B cell (primary cell): ENCODE data around the gene CD81. TPM values are rescaled to one million over a fixed set of nuclear protein-coding genes. Genes with fewer than 3 reads are reported as not detected.

ENCODE experiments used
- ATAC-seq: fragments of 200-7000 bp; cut with Tn5 transposase; one replicate; pipeline ENCODE4 v1.10.0; 2021; ENCODE audit warnings: low read depth, mild to moderate bottlenecking, moderate number of reproducible peaks, moderate library complexity
- CTCF ChIA-PET: fragments of 350-600 bp; sonication (Branson Sonifier 250); formaldehyde crosslinking; loops from one replicate; lab custom pipeline; 2021; ENCODE audit warnings: antibody characterized with exemption, inconsistent platforms; lab: Charles Lee
- POLR2A ChIA-PET: fragments of 350-600 bp; sonication (Branson Sonifier 250); formaldehyde crosslinking; loops from one replicate; lab custom pipeline; 2021; ENCODE audit warnings: antibody characterized with exemption; lab: Charles Lee
- DNase-seq: peaks from one replicate; pipeline ENCODE4 v3.0.0; 2013
- H2AFZ ChIP-seq: 2 replicates; pipeline ENCODE4 v1.6.1; 2012; ENCODE audit warnings: mild to moderate bottlenecking, low read depth, low read length; ENCODE audit not compliant: insufficient read depth, poor library complexity, severe bottlenecking
- H3K27ac ChIP-seq, 2 donors: 1 replicate in 1 of 2; 2 replicates in 1 of 2; pipeline ENCODE4 v1.5.1; 2012 to 2013; ENCODE audit warnings: low read length in 2 of 2, mild to moderate bottlenecking in 2 of 2, moderate library complexity in 1 of 2
- H3K27me3 ChIP-seq, 4 experiments: fragments of 200-600 bp in 1 of 4; sonication (generic) in 1 of 4; replicated peaks in 1 of 4; 1 replicate in 2 of 4; 2 replicates in 2 of 4; pipeline versions ENCODE4 v1.6.1 to v1.7.0; 2013 to 2016; ENCODE audit warnings: low read length in 3 of 4, mild to moderate bottlenecking in 2 of 4, mixed read lengths in 1 of 4, moderate library complexity in 1 of 4; ENCODE audit not compliant: insufficient read depth in 4 of 4, control insufficient read depth in 3 of 4; ENCODE audit errors: control extremely low read depth in 1 of 4
- H3K36me3 ChIP-seq, 2 experiments: replicated peaks in 1 of 2; 1 replicate in 1 of 2; 2 replicates in 1 of 2; pipeline versions ENCODE4 v1.6.1 to v1.7.1; 2013; ENCODE audit warnings: low read length in 1 of 2; ENCODE audit not compliant: insufficient read depth in 2 of 2, control insufficient read depth in 1 of 2; ENCODE audit errors: control extremely low read depth in 1 of 2, extremely low read depth in 1 of 2
- H3K4me1 ChIP-seq, 2 donors: fragments of 200-600 bp in 1 of 2; sonication (generic) in 1 of 2; 1 replicate in 1 of 2; 2 replicates in 1 of 2; pipeline versions ENCODE4 v1.5.1 to v1.6.1; 2013 to 2017; ENCODE audit warnings: low read length in 2 of 2; ENCODE audit not compliant: control insufficient read depth in 2 of 2, insufficient read depth in 2 of 2
- H3K4me2 ChIP-seq: replicated peaks from 2 replicates; pipeline ENCODE3; 2012; ENCODE audit warnings: mild to moderate bottlenecking, low read depth, low read length; ENCODE audit not compliant: poor library complexity, severe bottlenecking
- H3K4me3 ChIP-seq, 5 experiments: fragments of 200-600 bp in 1 of 5; sonication (generic) in 1 of 5; 1 replicate in 3 of 5; 2 replicates in 2 of 5; pipeline versions ENCODE4 v1.5.1 to v1.7.0; 2011 to 2016; ENCODE audit warnings: low read length in 4 of 5, mild to moderate bottlenecking in 4 of 5, low read depth in 2 of 5, control low read depth in 1 of 5, moderate library complexity in 1 of 5; ENCODE audit not compliant: insufficient read depth in 1 of 5; ENCODE audit errors: control extremely low read depth in 1 of 5, extremely low read depth in 1 of 5
- H3K79me2 ChIP-seq: fragments of 200-600 bp; sonication (generic); one replicate; pipeline ENCODE4 v1.6.0; 2016; ENCODE audit warnings: low read length; ENCODE audit not compliant: control insufficient read depth, insufficient read depth
- H3K9ac ChIP-seq: fragments of 200-600 bp; sonication (generic); 2 replicates; pipeline ENCODE4 v1.6.1; 2017; ENCODE audit warnings: mild to moderate bottlenecking, low read length, moderate library complexity
- H3K9me3 ChIP-seq, 3 donors: one replicate each; pipeline versions ENCODE4 v1.6.1 to v1.7.1; 2013; ENCODE audit warnings: low read length in 2 of 3; ENCODE audit not compliant: control insufficient read depth in 2 of 3, insufficient read depth in 1 of 3; ENCODE audit errors: control extremely low read depth in 1 of 3
- H4K20me1 ChIP-seq: 2 replicates; pipeline ENCODE4 v1.6.0; 2012; ENCODE audit warnings: mild to moderate bottlenecking, low read length; ENCODE audit not compliant: insufficient read depth, control insufficient read depth, poor library complexity, severe bottlenecking
- H3K27ac Mint-ChIP-seq: one replicate; pipeline ENCODE4 v1.8.0; 2021; ENCODE audit warnings: mixed read lengths
- H3K27me3 Mint-ChIP-seq: one replicate; pipeline ENCODE4 v1.8.0; 2021; ENCODE audit warnings: mixed read lengths
- H3K4me1 Mint-ChIP-seq: one replicate; pipeline ENCODE4 v1.8.0; 2021; ENCODE audit warnings: mixed read lengths
- H3K4me3 Mint-ChIP-seq: one replicate; pipeline ENCODE4 v1.8.0; 2021; ENCODE audit warnings: mixed read lengths
- H3K9me3 Mint-ChIP-seq: one replicate; pipeline ENCODE4 v1.8.0; 2022; ENCODE audit warnings: mixed read lengths; ENCODE audit not compliant: insufficient read depth
- CTCF ChIP-seq: fragments of 200-600 bp; IDR thresholded peaks from one replicate; pipeline ENCODE4 v1.8.0; 2022; ENCODE audit warnings: antibody characterized with exemption, mild to moderate bottlenecking
- EZH2 ChIP-seq: IDR thresholded peaks from 2 replicates; pipeline ENCODE4 v1.6.1; 2012; ENCODE audit warnings: borderline replicate concordance, low read depth, mild to moderate bottlenecking, moderate library complexity, low read length; ENCODE audit not compliant: insufficient read depth, poor library complexity, severe bottlenecking
- WGBS: methylation state at CpG from one replicate; pipeline ENCODE4 v1.1.5; 2013; ENCODE audit warnings: missing lambda C conversion rate; ENCODE audit not compliant: insufficient coverage; 5-methylcytosine and 5-hydroxymethylcytosine counted together
- intact Hi-C: fragments of 100-400 bp; cut with micrococcal nuclease; formaldehyde crosslinking; loops from one replicate; pipeline ENCODE4 v1.10.0; 2022
- polyA plus RNA-seq: library from polyadenylated mRNA; depleted of rRNA; stranded (reverse); fragments of >200 nt; gene quantifications from 2 replicates; pipeline ENCODE4 v1.2.3, GENCODE V29; 2012
- total RNA-seq, 2 donors: library from RNA; stranded (reverse); fragments of 120-200 nt in 1 of 2; gene quantifications; 1 replicate in 1 of 2; 2 replicates in 1 of 2; pipeline versions ENCODE4 v1.2.3 to v1.2.4, GENCODE V29; 2013 to 2022

CD81 gene
- total and polyA plus RNA-seq, 2 donors (not counting 1 experiment from before 2014, with no cell fraction given) = 253 to 361 TPM

- Histone ChIP-seq H4K20me1 (no peaks in the 10 kb centered on the region), H3K27ac (no peak overlapping the region), H3K36me3 (no peaks in the 10 kb centered on the region), H3K27me3 (peaks cover 0 to 10% (median 1%) of the 10 kb centered on the region in 4 experiments), H2AFZ (no peak overlapping the region), H3K4me2 (no peak overlapping the region), H3K9ac (no peak overlapping the region), H3K4me1 (no peaks in the 10 kb centered on the region), H3K79me2 (no peaks in the 10 kb centered on the region), H3K9me3 (peaks cover 0 to 16% (median 0%) of the 10 kb centered on the region in 3 donors), H3K4me3 (no peak overlapping the region)
- H3K9me3 Mint-ChIP-seq = peaks cover 4% of the 10 kb centered on the region
- ATAC-seq (no peak), DNase-seq (no peak)
- CTCF ChIA-PET = no interaction called here
- H3K4me1 Mint-ChIP-seq = no peaks in the 10 kb centered on the region
- TF ChIP-seq CTCF (no peak), EZH2 (no peak)
- 92% methylated on average over 11 of the region's 12 CpGs for WGBS
- POLR2A ChIA-PET = no interaction called here
- H3K27me3 Mint-ChIP-seq = peaks cover 3% of the 10 kb centered on the region
- intact Hi-C loops = no loop called here
- H3K27ac Mint-ChIP-seq = no peak overlapping the region
- no peak overlapping the region for H3K4me3 Mint-ChIP-seq
Measured at GRCh38 chr11:2435288-2436012, 58.3 kb downstream of the CD81 start.

GRCh38 chr11:2436013-2436520 is 59.0 kb downstream of the CD81 start:
- intact Hi-C loops = no loop called here
- no peak for DNase-seq
- CTCF ChIA-PET = no interaction called here
- Mint-ChIP-seq H3K27me3 (peaks cover 3% of the 10 kb centered on the region), H3K4me1 (no peaks in the 10 kb centered on the region), H3K27ac (no peak overlapping the region), H3K9me3 (peaks cover 4% of the 10 kb centered on the region), H3K4me3 (no peak overlapping the region)
- Histone ChIP-seq H3K79me2 (no peaks in the 10 kb centered on the region), H3K9me3 (peaks cover 0 to 18% (median 0%) of the 10 kb centered on the region in 3 donors), H3K4me2 (no peak overlapping the region), H3K36me3 (no peaks in the 10 kb centered on the region), H2AFZ (no peak overlapping the region), H3K27me3 (peaks cover 0 to 10% (median 1%) of the 10 kb centered on the region in 4 experiments), H3K27ac (no peak overlapping the region), H3K4me1 (no peaks in the 10 kb centered on the region), H3K4me3 (no peak overlapping the region), H3K9ac (no peak overlapping the region), H4K20me1 (no peaks in the 10 kb centered on the region)
- POLR2A ChIA-PET = no interaction called here
- ATAC-seq = no peak
- WGBS = 89% methylated on average over 8 of the region's 10 CpGs
- TF ChIP-seq EZH2 (no peak), CTCF (no peak)
